ENCODE results near the gene PTGIS. TPM values are rescaled to one million over a fixed set of nuclear protein-coding genes. Genes with fewer than 3 reads are reported as not detected.
A peak's percentile ranks its signal among the peaks of the same experiment; 100 is the strongest.

Gene PTGIS
- total RNA-seq, 2 experiments from 2014 or later, result not detected

GRCh38 chr20:49515586-49515985, 52.4 kb downstream of the PTGIS start:
- Histone ChIP-seq H4K20me1 (ENCODE audit: insufficient read depth, low read length) (no peaks in the 10 kb centered on the region), H3K79me2 (ENCODE audit: insufficient read depth, low read depth, low read length) (no peaks in the 10 kb centered on the region), H3K36me3 (ENCODE audit: insufficient read depth, low read length) (no peaks in the 10 kb centered on the region), H3K4me3 (ENCODE audit: low read depth, low read length, poor library complexity, severe bottlenecking) (no peak overlapping the region), H3K4me1 (ENCODE audit: insufficient read depth, low read length, poor library complexity, severe bottlenecking) (no peaks in the 10 kb centered on the region), H3K4me2 (ENCODE audit: low read length) (no peak overlapping the region), H3K9me3 (ENCODE audit: low read length) (no peaks in the 10 kb centered on the region), H3K9me2 (ENCODE audit: insufficient read depth, low read length) (no peaks in the 10 kb centered on the region), H3K27ac (ENCODE audit: low read depth, low read length, poor library complexity, severe bottlenecking) (no peak overlapping the region), H2AFZ (ENCODE audit: low read length) (no peak overlapping the region)
- intact Hi-C loops (cut with micrococcal nuclease; ENCODE audit: unreplicated experiment), result no loop called here
- ChIA-PET CTCF (ENCODE audit: unreplicated experiment) (no interaction called here), POLR2A (interaction anchor here (0.6 to 0.9 kb wide), 3 partner anchors 14 to 547 kb away, joined by 3 to 4 read pairs (median 3); no protein-coding TSS in a partner anchor)
- TF ChIP-seq CTCF (conservative IDR thresholded peaks at IDR 0.05; ENCODE audit: low read length) (no peak), EZH2phosphoT487 (IDR thresholded peaks at IDR 0.05; ENCODE audit: borderline replicate concordance, low read depth, low read length) (no peak)
- BruUV-seq (replicated peaks), result no TSS peak
- no peak for DNase-seq (ENCODE audit: low spot score)

GRCh38 chr20:49513517-49513916, 54.4 kb downstream of the PTGIS start:
- H3K79me2 ChIP-seq (ENCODE audit: insufficient read depth, low read depth, low read length), result no peaks in the 10 kb centered on the region
- no peak overlapping the region for H3K4me3 ChIP-seq (ENCODE audit: low read depth, low read length, poor library complexity, severe bottlenecking)
- H2AFZ ChIP-seq (ENCODE audit: low read length), result no peak overlapping the region
- no peaks in the 10 kb centered on the region for H3K9me3 ChIP-seq (ENCODE audit: low read length)
- peak; percentile 7 for DNase-seq (ENCODE audit: low spot score)
- CTCF ChIA-PET (ENCODE audit: unreplicated experiment), result no interaction called here
- no TSS peak for BruUV-seq (replicated peaks)
- H3K27ac ChIP-seq (ENCODE audit: low read depth, low read length, poor library complexity, severe bottlenecking), result no peak overlapping the region
- TF ChIP-seq EZH2phosphoT487 (IDR thresholded peaks at IDR 0.05; ENCODE audit: borderline replicate concordance, low read depth, low read length), result no peak
- TF ChIP-seq CTCF (conservative IDR thresholded peaks at IDR 0.05; ENCODE audit: low read length), result no peak
- intact Hi-C loops (cut with micrococcal nuclease; ENCODE audit: unreplicated experiment), result no loop called here
- no peaks in the 10 kb centered on the region for H4K20me1 ChIP-seq (ENCODE audit: insufficient read depth, low read length)
- no peaks in the 10 kb centered on the region for H3K4me1 ChIP-seq (ENCODE audit: insufficient read depth, low read length, poor library complexity, severe bottlenecking)
- no peak overlapping the region for H3K4me2 ChIP-seq (ENCODE audit: low read length)
- no peaks in the 10 kb centered on the region for H3K36me3 ChIP-seq (ENCODE audit: insufficient read depth, low read length)
- POLR2A ChIA-PET, result no interaction called here
- no peaks in the 10 kb centered on the region for H3K9me2 ChIP-seq (ENCODE audit: insufficient read depth, low read length)

GRCh38 chr20:49513009-49513408, 54.9 kb downstream of the PTGIS start:
- no peaks in the 10 kb centered on the region for H3K36me3 ChIP-seq (ENCODE audit: insufficient read depth, low read length)
- no peak overlapping the region for H2AFZ ChIP-seq (ENCODE audit: low read length)
- TF ChIP-seq EZH2phosphoT487 (IDR thresholded peaks at IDR 0.05; ENCODE audit: borderline replicate concordance, low read depth, low read length), result no peak
- no peak for TF ChIP-seq CTCF (conservative IDR thresholded peaks at IDR 0.05; ENCODE audit: low read length)
- H3K79me2 ChIP-seq (ENCODE audit: insufficient read depth, low read depth, low read length), result no peaks in the 10 kb centered on the region
- no peaks in the 10 kb centered on the region for H3K4me1 ChIP-seq (ENCODE audit: insufficient read depth, low read length, poor library complexity, severe bottlenecking)
- BruUV-seq (replicated peaks), result no TSS peak
- H3K4me2 ChIP-seq (ENCODE audit: low read length), result no peak overlapping the region
- ChIA-PET POLR2A (interaction anchor here (0.6 kb wide), 1 partner anchor 403 kb away, joined by 10 read pairs; no protein-coding TSS in a partner anchor), CTCF (ENCODE audit: unreplicated experiment) (no interaction called here)
- intact Hi-C loops (cut with micrococcal nuclease; ENCODE audit: unreplicated experiment), result no loop called here
- no peaks in the 10 kb centered on the region for H3K9me3 ChIP-seq (ENCODE audit: low read length)
- no peak overlapping the region for H3K4me3 ChIP-seq (ENCODE audit: low read depth, low read length, poor library complexity, severe bottlenecking)
- no peaks in the 10 kb centered on the region for H4K20me1 ChIP-seq (ENCODE audit: insufficient read depth, low read length)
- no peak overlapping the region for H3K27ac ChIP-seq (ENCODE audit: low read depth, low read length, poor library complexity, severe bottlenecking)
- H3K9me2 ChIP-seq (ENCODE audit: insufficient read depth, low read length), result no peaks in the 10 kb centered on the region
- no peak for DNase-seq (ENCODE audit: low spot score)
